SK-N-MC (cell line): ENCODE measurements around the gene VEPH1.

Source experiments
- DNase-seq: peaks from one replicate; pipeline ENCODE4 v3.0.0-alpha.2; 2011; ENCODE audit warnings: low read depth, low spot score
- H3K27ac ChIP-seq: fragments of 200-600 bp; sonication (generic); 2 replicates; pipeline ENCODE4 v1.5.1; 2016; ENCODE audit warnings: mixed run types
- H3K36me3 ChIP-seq: fragments of 200-600 bp; sonication (generic); 2 replicates; pipeline ENCODE4 v1.6.1; 2017; ENCODE audit warnings: antibody characterized with exemption, low read length, mixed read lengths; ENCODE audit not compliant: insufficient read depth
- H3K4me3 ChIP-seq: fragments of 200-600 bp; sonication (generic); 2 replicates; pipeline ENCODE4 v1.5.1; 2016
- H3K9ac ChIP-seq: fragments of 200-600 bp; sonication (generic); 2 replicates; pipeline ENCODE4 v1.8.0; 2017; ENCODE audit warnings: mixed run types, mixed read lengths; ENCODE audit not compliant: insufficient read length
- H3K9me3 ChIP-seq: fragments of 200-600 bp; sonication (generic); 2 replicates; pipeline ENCODE4 v1.6.1; 2017; ENCODE audit warnings: low read depth, mild to moderate bottlenecking, antibody characterized with exemption, low read length, moderate library complexity, mixed read lengths
- EZH2 ChIP-seq: fragments of 200-600 bp; sonication (generic); IDR thresholded peaks from one replicate; pipeline ENCODE4 v1.6.1; 2017; ENCODE audit warnings: antibody characterized with exemption
- FOXP2 ChIP-seq: optimal IDR thresholded peaks from 2 replicates; pipeline ENCODE3; 2011; ENCODE audit warnings: mild to moderate bottlenecking, moderate library complexity; ENCODE audit not compliant: insufficient read depth; ENCODE audit errors: extremely low read length, control extremely low read depth
- POLR2AphosphoS5 ChIP-seq: IDR thresholded peaks from 2 replicates; pipeline ENCODE4 v1.6.1; 2012; ENCODE audit warnings: mild to moderate bottlenecking, low read depth, low read length, borderline replicate concordance

VEPH1 gene

GRCh38 chr3:157280786-157281185, 222.4 kb downstream of the VEPH1 start:
- TF ChIP-seq EZH2, result no peak
- TF ChIP-seq FOXP2, result no peak
- no peak for TF ChIP-seq POLR2AphosphoS5
- no peaks in the 10 kb centered on the region for H3K36me3 ChIP-seq
- H3K9me3 ChIP-seq, result no peaks in the 10 kb centered on the region
- no peak for DNase-seq
- no peak overlapping the region for H3K9ac ChIP-seq
- H3K4me3 ChIP-seq, result no peak overlapping the region
- H3K27ac ChIP-seq, result no peak overlapping the region

GRCh38 chr3:157280354-157280753, 222.9 kb downstream of the VEPH1 start:
- no peak overlapping the region for H3K27ac ChIP-seq
- no peaks in the 10 kb centered on the region for H3K36me3 ChIP-seq
- H3K9ac ChIP-seq, result no peak overlapping the region
- no peaks in the 10 kb centered on the region for H3K9me3 ChIP-seq
- no peak for TF ChIP-seq EZH2
- no peak for DNase-seq
- no peak overlapping the region for H3K4me3 ChIP-seq

- no peak overlapping the region for H3K4me3 ChIP-seq
- DNase-seq, result no peak
- H3K36me3 ChIP-seq, result no peaks in the 10 kb centered on the region
Observed at GRCh38 chr3:157279237-157279636, 224.0 kb downstream of the VEPH1 start.

GRCh38 chr3:157276801-157277200, 226.4 kb downstream of the VEPH1 start:
- H3K9ac ChIP-seq, result no peak overlapping the region
- TF ChIP-seq EZH2 (no peak), FOXP2 (no peak), POLR2AphosphoS5 (no peak)
- no peaks in the 10 kb centered on the region for H3K36me3 ChIP-seq
- no peak overlapping the region for H3K4me3 ChIP-seq
- no peak overlapping the region for H3K27ac ChIP-seq
- no peaks in the 10 kb centered on the region for H3K9me3 ChIP-seq
- no peak for DNase-seq

More at GRCh38 chr3:157279237-157279636, 224.0 kb downstream of the VEPH1 start:
- no peaks in the 10 kb centered on the region for H3K9me3 ChIP-seq
- H3K27ac ChIP-seq, result no peak overlapping the region
- no peak overlapping the region for H3K9ac ChIP-seq
- TF ChIP-seq POLR2AphosphoS5, result no peak

- no peak for DNase-seq
- no peak overlapping the region for H3K9ac ChIP-seq
- TF ChIP-seq FOXP2, result no peak
- TF ChIP-seq POLR2AphosphoS5, result no peak
- H3K4me3 ChIP-seq, result no peak overlapping the region
- no peaks in the 10 kb centered on the region for H3K9me3 ChIP-seq
- no peak overlapping the region for H3K27ac ChIP-seq
- no peaks in the 10 kb centered on the region for H3K36me3 ChIP-seq
Observed at GRCh38 chr3:157275832-157276231, 227.4 kb downstream of the VEPH1 start.

- DNase-seq, result no peak
- Histone ChIP-seq H3K27ac (no peak overlapping the region), H3K9me3 (no peaks in the 10 kb centered on the region), H3K36me3 (no peaks in the 10 kb centered on the region), H3K4me3 (no peak overlapping the region), H3K9ac (no peak overlapping the region)
- TF ChIP-seq POLR2AphosphoS5, result no peak
- TF ChIP-seq EZH2, result no peak
- no peak for TF ChIP-seq FOXP2
Observed at GRCh38 chr3:157274644-157275137, 228.5 kb downstream of the VEPH1 start.

- H3K27ac ChIP-seq, result no peak overlapping the region
- H3K4me3 ChIP-seq, result no peak overlapping the region
- no peak for DNase-seq
- no peak overlapping the region for H3K9ac ChIP-seq
- TF ChIP-seq POLR2AphosphoS5 (no peak), FOXP2 (no peak), EZH2 (no peak)
- no peaks in the 10 kb centered on the region for H3K36me3 ChIP-seq
- no peaks in the 10 kb centered on the region for H3K9me3 ChIP-seq
Observed at GRCh38 chr3:157271283-157271882, 231.8 kb downstream of the VEPH1 start.

- no peak for DNase-seq
- Histone ChIP-seq H3K36me3 (no peaks in the 10 kb centered on the region), H3K9ac (no peak overlapping the region), H3K9me3 (no peaks in the 10 kb centered on the region), H3K27ac (no peak overlapping the region), H3K4me3 (no peak overlapping the region)
- TF ChIP-seq FOXP2, result no peak
Observed at GRCh38 chr3:157268026-157268425, 235.2 kb downstream of the VEPH1 start.

GRCh38 chr3:157265931-157266330, 237.3 kb downstream of the VEPH1 start:
- no peak for DNase-seq
- TF ChIP-seq FOXP2 (no peak), EZH2 (no peak), POLR2AphosphoS5 (no peak)
- no peaks in the 10 kb centered on the region for H3K9me3 ChIP-seq
- no peaks in the 10 kb centered on the region for H3K36me3 ChIP-seq
- H3K9ac ChIP-seq, result no peak overlapping the region
- H3K4me3 ChIP-seq, result no peak overlapping the region
- H3K27ac ChIP-seq, result no peak overlapping the region

- no peak for DNase-seq
- TF ChIP-seq EZH2, result no peak
- TF ChIP-seq POLR2AphosphoS5, result no peak
- TF ChIP-seq FOXP2, result no peak
- H3K36me3 ChIP-seq, result no peaks in the 10 kb centered on the region
- no peak overlapping the region for H3K27ac ChIP-seq
- H3K4me3 ChIP-seq, result no peak overlapping the region
- H3K9me3 ChIP-seq, result no peaks in the 10 kb centered on the region
- H3K9ac ChIP-seq, result no peak overlapping the region
Observed at GRCh38 chr3:157263027-157263426, 240.2 kb downstream of the VEPH1 start.
